ENCODE measurements around the gene GREM1.

Gene GREM1

GRCh38 chr15:32730677-32731654 lies 13.2 kb downstream of the GREM1 start:
- no peak for DNase-seq (ENCODE audit: low read depth)

- DNase-seq (ENCODE audit: low read depth) = no peak
Measured at GRCh38 chr15:32732574-32733157, 14.9 kb downstream of the GREM1 start.

- no peak for DNase-seq (ENCODE audit: low read depth)
Measured at GRCh38 chr15:32733281-32733680, 15.5 kb downstream of the GREM1 start.

DNA sequence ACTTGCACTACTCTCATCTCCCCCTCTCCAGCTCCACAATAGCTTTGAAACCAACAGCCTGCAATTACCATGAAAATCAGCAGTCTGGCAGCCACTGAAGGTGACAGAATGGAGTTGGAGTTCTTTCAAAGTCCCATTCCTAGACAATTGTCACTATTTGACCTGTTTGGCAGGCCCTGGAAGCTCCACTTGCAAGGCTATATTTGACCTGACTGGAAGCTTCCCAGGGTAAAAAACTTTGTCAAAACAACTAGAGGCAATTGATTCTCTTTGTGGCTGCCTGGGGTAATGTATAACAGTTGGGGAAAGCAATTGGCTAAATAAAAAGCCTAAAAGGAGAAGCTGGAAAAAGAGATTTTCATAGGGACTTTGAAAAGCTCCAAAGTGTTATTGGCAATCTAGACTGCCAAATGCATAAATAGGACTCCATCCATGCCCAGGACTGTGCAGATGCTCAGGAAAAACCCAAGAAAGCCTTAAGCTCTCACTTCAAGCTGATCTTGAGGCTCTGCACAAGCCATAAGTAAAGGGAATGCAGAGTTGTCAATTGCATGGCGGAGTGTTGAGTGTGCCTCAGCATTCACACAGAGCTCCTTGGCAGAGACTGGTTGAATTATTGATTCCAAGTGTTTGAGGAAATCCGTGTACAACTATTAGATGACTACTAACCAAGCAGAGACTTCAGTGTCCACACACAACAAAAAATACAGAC lies 18.3 kb downstream of the GREM1 start:
- no peak for DNase-seq (ENCODE audit: low read depth)

DNA sequence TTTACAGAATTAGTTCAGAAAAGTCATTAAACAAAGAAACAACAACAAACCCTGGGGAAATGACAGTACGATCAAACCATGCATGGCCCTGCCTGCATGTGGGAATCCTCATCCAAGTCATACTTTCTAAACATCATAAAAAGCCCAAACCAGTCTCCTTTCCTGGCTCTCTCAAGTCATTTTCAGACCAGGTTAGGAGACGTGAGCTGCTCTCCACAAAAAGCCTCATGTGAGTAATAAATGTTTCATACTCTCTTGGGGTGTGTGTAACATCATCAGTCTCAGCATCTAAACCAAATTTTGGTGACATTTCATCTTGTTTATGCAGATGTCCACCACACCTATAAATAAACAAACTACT lies 18.9 kb downstream of the GREM1 start:
- no peak for DNase-seq (ENCODE audit: low read depth)

- DNase-seq (ENCODE audit: low read depth) = no peak
Measured at GRCh38 chr15:32737304-32737703, 19.5 kb downstream of the GREM1 start.

GRCh38 chr15:32738666-32739065 lies 20.9 kb downstream of the GREM1 start:
- no peak for DNase-seq (ENCODE audit: low read depth)

- DNase-seq (ENCODE audit: low read depth) = no peak
Measured at GRCh38 chr15:32739522-32740063, 21.8 kb downstream of the GREM1 start.

GRCh38 chr15:32743411-32744140 lies 25.8 kb downstream of the GREM1 start:
- DNase-seq (ENCODE audit: low read depth) = no peak

DNA sequence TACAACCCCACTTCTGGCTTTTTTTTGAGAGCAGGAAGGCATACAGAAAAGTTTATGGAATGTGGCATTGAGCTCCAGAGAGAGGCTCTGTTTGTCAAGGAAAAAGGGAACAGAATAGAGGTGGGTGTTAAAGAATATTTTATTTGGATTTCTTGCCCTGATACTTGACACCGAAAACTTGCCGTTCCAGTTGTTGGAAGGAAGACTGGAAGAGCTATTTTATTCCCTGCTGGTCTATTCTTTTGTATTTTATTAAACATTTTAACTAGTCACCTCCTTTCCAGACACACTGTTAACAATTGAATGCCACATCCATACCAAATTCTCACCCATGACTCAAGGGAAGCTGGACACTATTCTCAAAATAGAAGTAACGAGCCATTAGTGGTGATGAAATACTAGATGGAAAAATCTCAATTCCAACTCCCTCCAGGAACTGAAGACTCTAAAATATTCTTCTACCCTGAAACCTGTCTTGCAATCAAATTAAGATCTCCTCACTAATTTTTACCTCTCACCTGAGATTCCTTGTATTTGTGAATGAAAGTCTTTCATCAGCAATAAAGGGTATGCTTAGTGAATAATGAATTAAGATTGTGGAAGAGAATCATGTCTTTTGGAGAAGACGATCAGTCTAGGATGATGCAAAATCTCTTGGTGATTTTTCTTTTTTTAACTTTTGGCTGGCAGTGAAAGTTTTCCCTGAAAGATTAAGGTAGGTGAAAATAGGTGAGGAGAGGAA lies 28.5 kb downstream of the GREM1 start:
- no peak for DNase-seq (ENCODE audit: low read depth)

DNA sequence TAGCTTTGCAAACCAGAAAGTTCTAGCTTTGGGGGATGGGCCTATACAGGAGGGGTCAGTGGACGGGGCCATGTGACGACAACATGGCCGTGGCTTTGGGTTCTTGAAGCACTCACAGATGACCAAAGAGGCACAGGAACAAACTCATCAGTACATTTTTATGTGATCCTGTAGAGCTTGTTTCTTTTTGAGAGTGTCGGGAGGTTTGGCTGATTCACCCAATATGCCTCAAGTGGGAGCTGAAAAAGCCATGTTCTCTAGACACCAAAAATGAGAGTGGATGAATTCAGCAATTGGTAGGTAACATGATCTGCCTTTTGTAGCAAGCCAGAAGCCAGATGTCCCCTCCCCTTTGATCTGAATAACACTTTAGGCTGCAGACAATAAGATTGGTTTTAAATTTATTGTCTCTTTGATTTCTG lies 30.1 kb downstream of the GREM1 start:
- no peak for DNase-seq (ENCODE audit: low read depth)

DNA sequence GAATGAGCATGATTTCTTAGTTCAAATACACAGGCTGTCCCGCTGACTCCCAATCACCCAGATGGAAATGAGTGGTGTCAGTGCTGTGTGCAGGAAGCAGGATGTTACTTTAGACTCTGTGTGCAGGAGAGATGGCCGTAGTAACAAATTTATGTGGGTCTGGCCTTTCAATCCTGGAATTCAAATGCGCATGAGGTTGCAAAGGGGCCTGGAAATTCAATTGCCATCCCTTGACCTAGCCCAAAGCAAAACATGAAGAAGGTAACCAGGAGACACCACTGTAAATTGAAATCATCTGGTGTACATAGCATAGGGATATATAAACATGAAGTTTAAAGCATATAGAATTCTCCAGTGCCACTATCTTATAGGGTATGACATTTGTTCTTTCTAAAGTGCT lies 33.2 kb downstream of the GREM1 start:
- DNase-seq (ENCODE audit: low read depth) = no peak

DNA sequence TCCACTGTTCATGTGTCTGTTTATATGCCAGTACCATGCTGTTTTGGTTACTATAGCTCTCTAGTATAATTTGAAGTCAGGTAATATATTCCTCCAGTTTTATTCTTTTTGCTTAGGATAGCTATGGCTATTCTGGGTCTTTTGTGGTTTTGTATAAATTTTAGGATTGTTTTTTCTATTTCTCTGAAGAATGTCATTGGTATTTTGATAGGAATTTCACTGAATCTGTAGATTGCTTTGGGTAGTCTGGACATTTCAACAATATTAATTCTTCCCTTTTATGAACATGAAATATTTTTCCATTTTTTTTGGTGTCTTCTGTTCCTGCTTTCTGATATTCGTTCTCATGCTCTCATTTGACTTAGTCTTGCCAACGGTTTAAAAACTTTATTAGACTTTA lies 39.6 kb downstream of the GREM1 start:
- no peak for DNase-seq (ENCODE audit: low read depth)

- DNase-seq (ENCODE audit: low read depth) = no peak
Measured at GRCh38 chr15:32763295-32763694, 45.5 kb downstream of the GREM1 start.

- no peak for DNase-seq (ENCODE audit: low read depth)
Measured at GRCh38 chr15:32765236-32765635, 47.4 kb downstream of the GREM1 start.

DNA sequence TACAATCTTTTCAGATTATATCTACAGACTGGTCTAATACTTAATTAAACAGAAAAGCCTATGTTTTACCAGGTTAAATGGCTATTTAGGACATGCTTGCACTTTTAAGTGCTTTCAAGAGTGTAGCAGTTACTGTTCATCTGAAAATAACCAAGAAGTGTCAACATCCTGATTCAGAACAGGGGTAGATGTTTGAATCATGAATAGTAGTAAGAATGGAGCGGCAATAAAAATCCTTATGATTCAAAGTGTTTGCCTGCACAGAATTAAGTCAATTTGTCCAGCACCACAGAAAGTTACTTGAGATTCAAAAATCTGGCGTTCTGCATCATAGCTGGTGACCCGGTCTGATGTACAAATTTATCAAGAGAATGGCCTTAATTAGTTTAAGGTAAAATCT lies 48.3 kb downstream of the GREM1 start:
- DNase-seq (ENCODE audit: low read depth) = no peak

GRCh38 chr15:32767236-32767635 lies 49.4 kb downstream of the GREM1 start:
- no peak for DNase-seq (ENCODE audit: low read depth)

- DNase-seq (ENCODE audit: low read depth) = no peak
Measured at GRCh38 chr15:32774022-32774421, 56.2 kb downstream of the GREM1 start.

DNA sequence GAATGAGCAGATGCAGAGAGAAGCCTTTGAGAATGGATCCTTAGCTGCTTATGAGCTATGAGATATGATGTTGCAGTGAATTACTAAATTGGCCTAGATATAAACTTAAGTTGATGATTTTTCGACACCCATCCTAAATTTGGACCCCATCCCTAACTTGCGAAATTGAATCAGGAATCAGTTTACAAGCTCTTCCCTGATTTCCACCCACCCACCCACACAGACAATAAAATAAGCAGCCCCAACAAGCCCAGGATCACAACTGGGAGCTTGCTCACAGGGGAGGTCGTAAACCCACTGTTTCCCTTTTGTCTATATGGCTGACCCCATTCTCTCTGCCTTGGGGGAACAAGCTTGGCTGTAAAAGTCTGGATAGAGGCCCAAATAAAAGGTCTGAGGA lies 57.3 kb downstream of the GREM1 start:
- DNase-seq (ENCODE audit: low read depth) = no peak

GRCh38 chr15:32778391-32779176 lies 60.8 kb downstream of the GREM1 start:
- DNase-seq (ENCODE audit: low read depth) = no peak
